ENCODE data around the gene CHD6. TPM values are rescaled to one million over a fixed set of nuclear protein-coding genes. Genes with fewer than 3 reads are reported as not detected.

CHD6 gene
- total RNA-seq, 1 experiment from 2014 or later, result 51.1 TPM

GRCh38 chr20:41618807-41619311 lies 682 bp upstream of the CHD6 start:
- H3F3A ChIP-seq (ENCODE audit: insufficient read depth, low read depth), result no peaks in the 10 kb centered on the region
- ChIA-PET CTCF (interaction anchor here (0.6 to 1.0 kb wide), 2 partner anchors 25 to 628 kb away, joined by 3 to 6 read pairs; no protein-coding TSS in a partner anchor), POLR2A (ENCODE audit: unreplicated experiment) (interaction anchor here (0.6 to 0.7 kb wide), 2 partner anchors 24 to 70 kb away, joined by 5 to 9 read pairs; no protein-coding TSS in a partner anchor)
- no peak overlapping the region for H3K27ac ChIP-seq
- peaks cover 19% of the 10 kb centered on the region for H3K4me1 ChIP-seq (replicated peaks; ENCODE audit: insufficient read depth)
- peaks cover 37% of the 10 kb centered on the region for H3K79me2 ChIP-seq (ENCODE audit: low read depth)
- peak overlapping the region; percentile 75 for H3K4me2 ChIP-seq
- intact Hi-C loops (cut with micrococcal nuclease; ENCODE audit: unreplicated experiment), result loop anchor here (1.0 to 2.0 kb wide), 4 partner anchors 24 to 74 kb away; no protein-coding TSS in a partner anchor
- no peaks in the 10 kb centered on the region for H3K9me2 ChIP-seq (ENCODE audit: insufficient read depth)
- no TSS peak for BruUV-seq (replicated peaks)
- H3K9me3 ChIP-seq (ENCODE audit: insufficient read depth, low read depth), result no peaks in the 10 kb centered on the region
- TF ChIP-seq CTCF (conservative IDR thresholded peaks at IDR 0.05), result no peak
- peaks cover 32% of the 10 kb centered on the region for H4K20me1 ChIP-seq (ENCODE audit: insufficient read depth)
- no peak for DNase-seq
- H2AFZ ChIP-seq, result peak overlapping the region; percentile 88
- H3K4me3 ChIP-seq, result peak overlapping the region; percentile 67
- H3K27me3 ChIP-seq (ENCODE audit: insufficient read depth, low read depth), result no peaks in the 10 kb centered on the region; the same call in 1 of the 2 replicates
- no peaks in the 10 kb centered on the region for H3K36me3 ChIP-seq (ENCODE audit: low read depth)

- DNase-seq, result peak in 1 of 2 experiments; percentile 23
These were observed 897 bp downstream of the CHD6 start for GRCh38 chr20:41617059-41617901.

More at GRCh38 chr20:41617059-41617901, 897 bp downstream of the CHD6 start:
- H3K4me2 ChIP-seq, result peak overlapping the region; percentile 85
- intact Hi-C loops (cut with micrococcal nuclease; ENCODE audit: unreplicated experiment), result no loop called here
- ChIA-PET CTCF (interaction anchor here (0.7 kb wide), 1 partner anchor 277 kb away, joined by 10 read pairs; the partner anchor contains the start of gene LPIN3), POLR2A (ENCODE audit: unreplicated experiment) (interaction anchor here (0.7 to 0.8 kb wide), 2 partner anchors 16 to 17 kb away, joined by 3 to 4 read pairs; no protein-coding TSS in a partner anchor)
- peaks cover 45% of the 10 kb centered on the region for H4K20me1 ChIP-seq (ENCODE audit: insufficient read depth)
- H2AFZ ChIP-seq, result peak overlapping the region; percentile 78
- H3K27me3 ChIP-seq (ENCODE audit: insufficient read depth, low read depth), result no peaks in the 10 kb centered on the region; the same call in 1 of the 2 replicates
- peak overlapping the region; percentile 94 for H3K4me3 ChIP-seq
- H3K79me2 ChIP-seq (ENCODE audit: low read depth), result peaks cover 52% of the 10 kb centered on the region
- H3F3A ChIP-seq (ENCODE audit: insufficient read depth, low read depth), result no peaks in the 10 kb centered on the region
- H3K27ac ChIP-seq, result no peak overlapping the region
- peaks cover 19% of the 10 kb centered on the region for H3K4me1 ChIP-seq (replicated peaks; ENCODE audit: insufficient read depth)
- BruUV-seq (replicated peaks), result no TSS peak
- H3K9me2 ChIP-seq (ENCODE audit: insufficient read depth), result no peaks in the 10 kb centered on the region
- TF ChIP-seq CTCF (conservative IDR thresholded peaks at IDR 0.05), result no peak
- no peak for TF ChIP-seq EZH2 (IDR thresholded peaks at IDR 0.05; ENCODE audit: low read depth)
- no peaks in the 10 kb centered on the region for H3K36me3 ChIP-seq (ENCODE audit: low read depth)
- no peaks in the 10 kb centered on the region for H3K9me3 ChIP-seq (ENCODE audit: insufficient read depth, low read depth)

All from PC-9 (cell line).